OCI-LY1 (cell line): ENCODE results near the gene PLEKHJ1.

ENCODE experiments used
- EZH2 ChIP-seq: fragments of 200-600 bp; sonication (generic), shearing (Covaris generic); IDR thresholded peaks from 2 replicates; pipeline ENCODE4 v1.8.0; 2017; ENCODE audit warnings: borderline replicate concordance, mixed run types, mild to moderate bottlenecking, antibody characterized with exemption, low read length, moderate library complexity, mixed read lengths
- TF ChIP-seq, protein P1 (sequence below): fragments of 200-600 bp; sonication (generic), shearing (Covaris generic); IDR thresholded peaks from 2 replicates; pipeline ENCODE4 v1.5.1; 2017; ENCODE audit warnings: mild to moderate bottlenecking, antibody characterized with exemption, low read length, moderate library complexity, mixed read lengths

DNA sequence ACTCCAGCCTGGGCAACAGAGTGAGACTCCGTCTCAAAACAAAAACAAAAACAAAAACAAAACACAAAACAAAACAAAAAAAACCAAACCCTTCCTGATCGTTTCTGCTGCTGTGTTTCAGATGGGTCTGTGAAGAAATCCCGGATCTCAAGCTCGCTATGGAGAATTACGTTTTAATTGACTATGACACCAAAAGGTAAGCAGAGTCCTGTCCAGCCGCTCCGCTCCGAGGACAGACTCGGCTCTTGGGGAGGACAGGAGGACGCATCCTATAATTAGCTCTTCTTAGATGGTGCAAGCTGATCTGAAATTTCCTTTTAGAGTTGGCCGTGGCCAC is 50.4 kb downstream of the PLEKHJ1 start:
- TF ChIP-seq, protein P1, sequence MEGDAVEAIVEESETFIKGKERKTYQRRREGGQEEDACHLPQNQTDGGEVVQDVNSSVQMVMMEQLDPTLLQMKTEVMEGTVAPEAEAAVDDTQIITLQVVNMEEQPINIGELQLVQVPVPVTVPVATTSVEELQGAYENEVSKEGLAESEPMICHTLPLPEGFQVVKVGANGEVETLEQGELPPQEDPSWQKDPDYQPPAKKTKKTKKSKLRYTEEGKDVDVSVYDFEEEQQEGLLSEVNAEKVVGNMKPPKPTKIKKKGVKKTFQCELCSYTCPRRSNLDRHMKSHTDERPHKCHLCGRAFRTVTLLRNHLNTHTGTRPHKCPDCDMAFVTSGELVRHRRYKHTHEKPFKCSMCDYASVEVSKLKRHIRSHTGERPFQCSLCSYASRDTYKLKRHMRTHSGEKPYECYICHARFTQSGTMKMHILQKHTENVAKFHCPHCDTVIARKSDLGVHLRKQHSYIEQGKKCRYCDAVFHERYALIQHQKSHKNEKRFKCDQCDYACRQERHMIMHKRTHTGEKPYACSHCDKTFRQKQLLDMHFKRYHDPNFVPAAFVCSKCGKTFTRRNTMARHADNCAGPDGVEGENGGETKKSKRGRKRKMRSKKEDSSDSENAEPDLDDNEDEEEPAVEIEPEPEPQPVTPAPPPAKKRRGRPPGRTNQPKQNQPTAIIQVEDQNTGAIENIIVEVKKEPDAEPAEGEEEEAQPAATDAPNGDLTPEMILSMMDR: no peak
- no peak for TF ChIP-seq EZH2
